ENCODE measurements around the gene HNRNPAB.
"Not testable (repeated sequence)": the region's sequence is repeated elsewhere in the genome, so short reads cannot be mapped to it uniquely, and the experiment has no call there.

HNRNPAB gene

GRCh38 chr5:178236679-178237078 is 32.3 kb downstream of the HNRNPAB start:
- in situ Hi-C loops (cut with HindIII; ENCODE audit: low sequenced_read_pairs), result no loop called here
- TF ChIP-seq, protein P1, sequence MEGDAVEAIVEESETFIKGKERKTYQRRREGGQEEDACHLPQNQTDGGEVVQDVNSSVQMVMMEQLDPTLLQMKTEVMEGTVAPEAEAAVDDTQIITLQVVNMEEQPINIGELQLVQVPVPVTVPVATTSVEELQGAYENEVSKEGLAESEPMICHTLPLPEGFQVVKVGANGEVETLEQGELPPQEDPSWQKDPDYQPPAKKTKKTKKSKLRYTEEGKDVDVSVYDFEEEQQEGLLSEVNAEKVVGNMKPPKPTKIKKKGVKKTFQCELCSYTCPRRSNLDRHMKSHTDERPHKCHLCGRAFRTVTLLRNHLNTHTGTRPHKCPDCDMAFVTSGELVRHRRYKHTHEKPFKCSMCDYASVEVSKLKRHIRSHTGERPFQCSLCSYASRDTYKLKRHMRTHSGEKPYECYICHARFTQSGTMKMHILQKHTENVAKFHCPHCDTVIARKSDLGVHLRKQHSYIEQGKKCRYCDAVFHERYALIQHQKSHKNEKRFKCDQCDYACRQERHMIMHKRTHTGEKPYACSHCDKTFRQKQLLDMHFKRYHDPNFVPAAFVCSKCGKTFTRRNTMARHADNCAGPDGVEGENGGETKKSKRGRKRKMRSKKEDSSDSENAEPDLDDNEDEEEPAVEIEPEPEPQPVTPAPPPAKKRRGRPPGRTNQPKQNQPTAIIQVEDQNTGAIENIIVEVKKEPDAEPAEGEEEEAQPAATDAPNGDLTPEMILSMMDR (IDR thresholded peaks at IDR 0.05; ENCODE audit: low read depth, low read length), result no peak
- no peak for DNase-seq (ENCODE audit: low read depth, low spot score)
- H3K4me3 ChIP-seq (ENCODE audit: low read depth, low read length), result no peak overlapping the region

DNA sequence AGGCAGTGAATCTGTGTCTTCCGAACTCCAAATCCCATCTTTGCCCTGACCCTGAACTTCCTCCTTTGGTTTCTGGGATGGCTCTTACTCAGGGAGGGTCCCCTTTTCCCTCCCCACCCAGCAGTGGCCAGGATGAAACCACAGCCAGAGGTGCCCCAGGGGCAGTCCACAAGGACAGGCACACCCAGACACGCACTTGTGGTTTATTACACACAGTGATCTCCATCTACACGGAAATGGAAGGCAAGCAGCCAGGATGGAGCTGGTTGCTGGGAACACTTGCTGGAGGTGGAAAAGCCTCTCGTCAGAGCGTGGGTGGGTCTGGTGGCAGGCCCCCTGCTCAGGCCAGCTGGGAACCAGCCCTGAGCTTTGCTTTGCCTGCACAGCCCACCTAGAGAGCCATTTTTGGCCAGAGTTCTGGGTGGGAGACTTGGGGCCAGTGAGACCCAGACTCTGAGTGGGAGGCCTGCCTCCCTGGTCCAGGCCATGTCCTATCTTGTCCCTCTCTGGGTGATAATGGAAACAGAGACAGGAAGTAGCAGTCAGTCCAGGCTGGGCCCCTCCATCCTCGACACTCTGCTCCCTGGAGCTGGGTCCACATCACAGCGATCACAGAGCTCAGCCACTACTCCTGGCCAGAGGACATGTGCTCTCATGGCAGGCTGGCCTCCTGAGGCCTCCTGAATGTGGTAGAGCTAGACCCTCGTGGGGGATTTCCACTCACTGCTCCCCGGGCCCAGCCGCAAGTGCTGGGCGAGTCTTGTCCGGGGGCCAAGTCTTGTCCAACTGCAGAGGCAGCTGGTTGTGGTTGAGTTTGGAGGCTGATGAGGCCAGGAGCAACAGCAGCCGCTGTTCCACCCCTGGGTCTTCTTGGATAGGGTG is 33.3 kb downstream of the HNRNPAB start:
- TF ChIP-seq, protein P1 (IDR thresholded peaks at IDR 0.05; ENCODE audit: low read depth, low read length), result no peak
- in situ Hi-C loops (cut with HindIII; ENCODE audit: low sequenced_read_pairs), result no loop called here
- no peak overlapping the region for H3K4me3 ChIP-seq (ENCODE audit: low read depth, low read length)
- no peak for DNase-seq (ENCODE audit: low read depth, low spot score)

DNA sequence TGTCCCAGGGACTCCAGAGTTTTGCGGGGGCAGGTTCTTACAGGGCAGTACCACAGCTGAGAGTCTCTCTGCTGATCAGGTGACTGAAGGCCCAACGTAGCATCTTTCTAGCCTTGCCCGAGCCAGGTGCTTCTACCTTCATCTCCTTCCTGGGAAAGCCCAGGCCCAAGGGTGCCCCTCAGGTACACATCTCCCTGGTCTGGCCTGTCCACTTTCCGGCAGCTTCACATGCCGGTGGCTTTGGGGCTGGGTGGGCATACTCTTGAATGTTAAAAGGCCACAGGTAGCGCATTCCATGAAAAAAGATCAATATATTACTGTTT is 33.9 kb downstream of the HNRNPAB start:
- H3K4me3 ChIP-seq (ENCODE audit: low read depth, low read length), result no peak overlapping the region
- DNase-seq (ENCODE audit: low read depth, low spot score), result no peak
- in situ Hi-C loops (cut with HindIII; ENCODE audit: low sequenced_read_pairs), result no loop called here
- TF ChIP-seq, protein P1 (IDR thresholded peaks at IDR 0.05; ENCODE audit: low read depth, low read length), result no peak

- H3K4me3 ChIP-seq (ENCODE audit: low read depth, low read length), result no peak overlapping the region
- DNase-seq (ENCODE audit: low read depth, low spot score), result no peak
- TF ChIP-seq, protein P1 (IDR thresholded peaks at IDR 0.05; ENCODE audit: low read depth, low read length), result no peak
- in situ Hi-C loops (cut with HindIII; ENCODE audit: low sequenced_read_pairs), result no loop called here
These were observed 34.6 kb downstream of the HNRNPAB start for GRCh38 chr5:178238711-178239592.

GRCh38 chr5:178239626-178240301 is 35.4 kb downstream of the HNRNPAB start:
- in situ Hi-C loops (cut with HindIII; ENCODE audit: low sequenced_read_pairs); DNase-seq (ENCODE audit: low read depth, low spot score); H3K4me3 ChIP-seq (ENCODE audit: low read depth, low read length): not testable (repeated sequence)

GRCh38 chr5:178240341-178240741 is 36.0 kb downstream of the HNRNPAB start:
- in situ Hi-C loops (cut with HindIII; ENCODE audit: low sequenced_read_pairs), result no loop called here
- TF ChIP-seq, protein P1 (IDR thresholded peaks at IDR 0.05; ENCODE audit: low read depth, low read length), result no peak
- no peak overlapping the region for H3K4me3 ChIP-seq (ENCODE audit: low read depth, low read length)
- no peak for DNase-seq (ENCODE audit: low read depth, low spot score)
